HEK293 (cell line): ENCODE data around the gene SQSTM1.

Experiments used
- CTCF ChIP-seq: fragments of 450-650 bp; formaldehyde crosslinking; IDR thresholded peaks from 2 replicates; pipeline ENCODE4 v1.5.1; 2016; ENCODE audit warnings: missing biosample characterization, missing genetic modification characterization
- ELK4 ChIP-seq: IDR thresholded peaks from 2 replicates; pipeline ENCODE4 v1.6.1; 2011; ENCODE audit warnings: mild to moderate bottlenecking, low read depth, low read length, borderline replicate concordance
- KLF9 ChIP-seq: fragments of 450-650 bp; formaldehyde crosslinking; IDR thresholded peaks from 2 replicates; pipeline ENCODE4 v1.5.1; 2016; ENCODE audit warnings: missing biosample characterization, missing genetic modification characterization, low read depth
- REPIN1 ChIP-seq: fragments of 450-650 bp; formaldehyde crosslinking; IDR thresholded peaks from 2 replicates; pipeline ENCODE4 v1.5.1; 2017; ENCODE audit warnings: missing biosample characterization, missing genetic modification characterization, low read depth
- ZFP3 ChIP-seq: fragments of 450-650 bp; formaldehyde crosslinking; IDR thresholded peaks from 2 replicates; pipeline ENCODE4 v1.5.1; 2016; ENCODE audit warnings: low read depth, missing biosample characterization, missing genetic modification characterization
- ZNF16 ChIP-seq: fragments of 450-650 bp; formaldehyde crosslinking; IDR thresholded peaks from 2 replicates; pipeline ENCODE4 v1.5.1; 2016; ENCODE audit warnings: low read depth, missing biosample characterization, missing genetic modification characterization
- ZNF174 ChIP-seq: fragments of 450-650 bp; formaldehyde crosslinking; IDR thresholded peaks from 2 replicates; pipeline ENCODE4 v1.5.0; 2017; ENCODE audit warnings: missing biosample characterization, mild to moderate bottlenecking, missing genetic modification characterization
- ZNF354C ChIP-seq: fragments of 450-650 bp; formaldehyde crosslinking; IDR thresholded peaks from 2 replicates; pipeline ENCODE4 v1.5.1; 2016; ENCODE audit warnings: missing biosample characterization, missing genetic modification characterization, low read depth, borderline replicate concordance
- ZNF362 ChIP-seq: fragments of 450-650 bp; formaldehyde crosslinking; IDR thresholded peaks from 2 replicates; pipeline ENCODE4 v1.5.1; 2016; ENCODE audit warnings: missing biosample characterization, missing genetic modification characterization
- ZNF37A ChIP-seq: fragments of 450-650 bp; IDR thresholded peaks from 2 replicates; pipeline ENCODE4 v1.5.1; 2018; ENCODE audit warnings: missing biosample characterization, missing genetic modification characterization
- ZNF785 ChIP-seq: fragments of 450-650 bp; formaldehyde crosslinking; IDR thresholded peaks from 2 replicates; pipeline ENCODE4 v1.5.1; 2016; ENCODE audit warnings: missing biosample characterization, missing genetic modification characterization
- TF ChIP-seq, protein P1 (sequence below): fragments of 450-650 bp; formaldehyde crosslinking; IDR thresholded peaks from 2 replicates; pipeline ENCODE4 v1.5.1; 2016; ENCODE audit warnings: missing biosample characterization, missing genetic modification characterization, low read depth
- TF ChIP-seq, protein P2 (sequence below): fragments of 450-650 bp; formaldehyde crosslinking; IDR thresholded peaks from 2 replicates; pipeline ENCODE4 v1.5.1; 2016; ENCODE audit warnings: missing biosample characterization, missing genetic modification characterization

DNA sequence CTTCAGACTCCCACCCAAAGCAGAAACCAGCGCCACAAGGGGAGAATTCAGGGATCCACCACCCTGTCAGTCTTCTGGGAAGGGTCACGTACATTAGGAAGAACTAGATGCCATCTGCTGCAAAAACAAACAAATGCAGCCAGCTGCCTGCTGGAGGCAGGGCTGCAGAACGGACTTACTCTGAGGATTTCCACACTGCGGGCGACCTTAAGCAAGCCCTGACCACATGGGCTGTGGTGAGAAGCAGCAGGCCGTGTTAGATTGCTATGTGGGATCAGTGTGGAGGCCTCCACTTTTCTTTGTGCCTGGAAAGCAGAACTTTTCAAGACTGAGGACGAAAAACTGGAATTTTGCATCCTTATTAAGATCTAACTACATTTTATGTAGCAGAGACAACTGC is 40.3 kb upstream of the SQSTM1 start:
- no peak for TF ChIP-seq CTCF (tag by site-specific recombination)
- no peak for TF ChIP-seq ZFP3 (tag by site-specific recombination)
- TF ChIP-seq ZNF174 (tag by site-specific recombination): no peak
- TF ChIP-seq REPIN1 (tag by site-specific recombination): no peak
- no peak for TF ChIP-seq ELK4
- TF ChIP-seq ZNF37A: no peak
- TF ChIP-seq, protein P1, sequence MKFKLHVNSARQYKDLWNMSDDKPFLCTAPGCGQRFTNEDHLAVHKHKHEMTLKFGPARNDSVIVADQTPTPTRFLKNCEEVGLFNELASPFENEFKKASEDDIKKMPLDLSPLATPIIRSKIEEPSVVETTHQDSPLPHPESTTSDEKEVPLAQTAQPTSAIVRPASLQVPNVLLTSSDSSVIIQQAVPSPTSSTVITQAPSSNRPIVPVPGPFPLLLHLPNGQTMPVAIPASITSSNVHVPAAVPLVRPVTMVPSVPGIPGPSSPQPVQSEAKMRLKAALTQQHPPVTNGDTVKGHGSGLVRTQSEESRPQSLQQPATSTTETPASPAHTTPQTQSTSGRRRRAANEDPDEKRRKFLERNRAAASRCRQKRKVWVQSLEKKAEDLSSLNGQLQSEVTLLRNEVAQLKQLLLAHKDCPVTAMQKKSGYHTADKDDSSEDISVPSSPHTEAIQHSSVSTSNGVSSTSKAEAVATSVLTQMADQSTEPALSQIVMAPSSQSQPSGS (tag by site-specific recombination): no peak
- TF ChIP-seq, protein P2, sequence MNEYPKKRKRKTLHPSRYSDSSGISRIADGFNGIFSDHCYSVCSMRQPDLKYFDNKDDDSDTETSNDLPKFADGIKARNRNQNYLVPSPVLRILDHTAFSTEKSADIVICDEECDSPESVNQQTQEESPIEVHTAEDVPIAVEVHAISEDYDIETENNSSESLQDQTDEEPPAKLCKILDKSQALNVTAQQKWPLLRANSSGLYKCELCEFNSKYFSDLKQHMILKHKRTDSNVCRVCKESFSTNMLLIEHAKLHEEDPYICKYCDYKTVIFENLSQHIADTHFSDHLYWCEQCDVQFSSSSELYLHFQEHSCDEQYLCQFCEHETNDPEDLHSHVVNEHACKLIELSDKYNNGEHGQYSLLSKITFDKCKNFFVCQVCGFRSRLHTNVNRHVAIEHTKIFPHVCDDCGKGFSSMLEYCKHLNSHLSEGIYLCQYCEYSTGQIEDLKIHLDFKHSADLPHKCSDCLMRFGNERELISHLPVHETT (tag by site-specific recombination): no peak
- TF ChIP-seq ZNF785: no peak
- TF ChIP-seq ZNF362 (tag by site-specific recombination): no peak
- no peak for TF ChIP-seq KLF9
- no peak for TF ChIP-seq ZNF16 (tag by site-specific recombination)
- TF ChIP-seq ZNF354C (tag by site-specific recombination): no peak
